T-helper 1 cell (primary cell): ENCODE measurements around the gene NELL1.

Source experiments
- DNase-seq, 5 donors: peaks; one replicate each; pipeline ENCODE4 v3.0.0-alpha.2; 2012 to 2020

Gene NELL1

DNA sequence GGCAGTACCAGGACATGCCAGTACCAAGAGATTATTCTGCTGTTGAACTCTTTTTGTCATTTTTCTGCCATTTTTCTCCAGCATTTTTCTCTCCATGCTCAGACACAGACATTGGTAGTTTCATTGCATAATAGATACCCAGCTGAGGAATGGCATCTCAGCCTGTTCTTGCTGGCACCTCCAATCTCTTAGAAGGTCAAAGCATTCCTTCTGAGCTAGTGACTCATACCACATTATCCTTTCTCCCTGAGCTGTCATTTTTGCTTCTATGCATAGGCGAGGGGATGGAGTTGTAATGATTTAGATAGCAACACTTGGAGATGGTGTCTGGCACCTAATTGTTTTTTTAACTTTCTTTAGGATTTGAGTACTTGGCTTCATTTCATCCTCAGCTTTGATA, 321.1 kb downstream of the NELL1 start:
- DNase-seq, result no peak

DNA sequence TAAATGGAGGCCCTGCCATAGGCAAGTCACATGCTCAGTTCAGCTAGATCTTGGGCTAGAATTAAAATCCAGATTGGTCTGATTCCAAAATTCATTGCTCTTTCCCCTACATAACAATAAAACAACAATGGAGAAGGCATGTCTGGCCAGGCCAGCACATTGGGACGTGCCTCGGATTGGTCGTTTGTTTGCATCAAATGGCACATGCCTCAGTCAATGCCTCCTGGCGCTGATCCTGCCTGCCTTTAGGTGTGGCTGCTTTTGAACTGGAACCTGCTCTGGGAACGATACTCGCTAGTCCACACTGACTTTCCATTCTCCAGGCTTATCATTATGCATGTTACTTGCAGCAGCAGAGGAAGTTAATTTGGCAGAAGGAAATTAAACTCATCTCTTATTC, 322.1 kb downstream of the NELL1 start:
- no peak for DNase-seq

DNA sequence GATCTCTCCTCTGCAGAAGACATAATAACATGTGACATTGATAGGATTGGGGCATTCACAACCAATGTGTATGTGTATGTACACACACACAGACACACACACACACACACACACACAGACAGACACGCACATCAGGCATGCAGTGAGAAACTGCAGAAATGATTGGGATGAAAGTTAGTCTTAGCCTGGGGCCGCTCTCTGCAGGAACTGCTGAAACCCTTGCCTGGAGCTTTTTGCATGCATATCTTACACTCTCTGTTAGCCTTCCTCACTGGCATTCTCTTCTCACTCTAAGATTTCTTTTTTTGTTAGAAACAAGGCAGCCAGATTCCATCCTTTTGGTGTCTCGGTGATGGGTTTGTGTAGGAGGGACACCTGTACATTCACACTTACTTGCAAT, 337.9 kb downstream of the NELL1 start:
- DNase-seq, result no peak

DNA sequence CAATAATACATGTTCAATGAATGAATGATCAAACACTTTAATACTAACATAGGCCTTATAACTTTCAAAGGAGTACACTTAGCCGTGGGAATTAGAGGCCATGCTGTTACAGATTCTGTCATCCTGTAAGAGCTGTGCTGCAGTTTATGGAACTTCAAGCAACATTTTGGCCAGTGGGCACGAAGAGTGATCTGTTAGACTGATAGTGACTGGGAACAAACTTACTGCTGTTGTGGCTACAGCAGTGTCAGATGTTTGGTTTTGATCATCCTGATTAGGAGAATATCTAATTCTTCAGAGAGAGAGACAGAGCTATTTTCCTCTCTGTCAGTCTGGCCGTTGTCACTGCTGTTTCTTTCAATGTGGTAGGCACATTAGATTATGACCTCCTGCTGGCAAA, 348.9 kb downstream of the NELL1 start:
- no peak for DNase-seq

DNA sequence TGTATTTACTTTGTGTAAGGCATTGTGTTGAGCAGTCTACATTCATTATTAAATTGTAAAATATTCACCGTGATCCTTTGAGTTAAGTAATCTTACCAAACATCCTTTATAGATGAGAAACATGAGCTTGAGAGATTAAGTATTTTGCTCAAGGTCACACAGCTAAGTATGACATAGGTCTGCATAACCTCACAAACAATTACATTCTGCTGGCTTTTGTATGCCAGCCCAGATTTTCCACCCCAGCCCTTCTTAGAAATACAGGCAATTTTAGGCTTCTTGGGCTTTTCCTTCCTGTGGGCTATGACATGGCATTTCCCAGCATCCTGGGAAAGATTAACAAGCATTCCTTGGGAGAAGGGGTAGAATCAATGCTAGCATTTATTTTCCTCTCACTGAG, 357.3 kb downstream of the NELL1 start:
- DNase-seq, result no peak

DNA sequence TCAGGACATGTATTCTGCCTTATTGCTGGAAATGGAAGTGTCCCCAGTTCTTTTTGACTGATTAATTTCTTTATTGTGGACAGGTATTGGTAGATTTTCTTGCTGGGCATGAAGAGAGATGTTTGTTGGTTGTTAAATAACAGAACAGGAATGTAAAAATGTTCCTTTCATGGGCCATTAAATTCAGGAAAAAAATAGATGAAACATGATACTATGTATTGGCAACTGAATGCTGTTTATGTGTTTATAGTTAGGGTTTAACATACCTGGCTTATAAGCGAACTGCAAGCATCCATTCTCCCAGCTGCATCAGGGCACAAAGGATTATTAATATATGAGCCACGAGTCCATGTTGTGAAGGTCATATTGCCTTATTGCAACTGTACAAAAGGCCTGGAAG, 368.5 kb downstream of the NELL1 start:
- no peak for DNase-seq

DNA sequence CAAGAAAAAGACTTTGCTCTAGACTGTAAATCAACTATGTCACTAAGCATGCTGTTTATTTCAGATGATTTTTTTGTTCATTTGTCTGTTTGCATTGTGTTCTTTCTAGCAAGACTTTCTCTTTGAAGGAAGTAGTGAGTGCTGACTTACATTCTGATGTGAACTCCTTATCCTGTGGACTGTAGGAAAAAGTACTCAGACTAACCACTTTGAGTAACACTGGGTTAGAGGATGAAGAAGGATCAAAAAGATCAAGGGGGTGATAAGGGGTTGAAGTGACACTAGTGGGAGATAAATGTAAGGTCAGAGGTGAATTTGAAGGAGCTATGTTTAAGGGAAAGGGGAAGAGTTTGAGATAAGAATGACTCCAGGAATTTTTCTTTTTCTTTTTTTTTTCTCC, 369.4 kb downstream of the NELL1 start:
- no peak for DNase-seq

DNA sequence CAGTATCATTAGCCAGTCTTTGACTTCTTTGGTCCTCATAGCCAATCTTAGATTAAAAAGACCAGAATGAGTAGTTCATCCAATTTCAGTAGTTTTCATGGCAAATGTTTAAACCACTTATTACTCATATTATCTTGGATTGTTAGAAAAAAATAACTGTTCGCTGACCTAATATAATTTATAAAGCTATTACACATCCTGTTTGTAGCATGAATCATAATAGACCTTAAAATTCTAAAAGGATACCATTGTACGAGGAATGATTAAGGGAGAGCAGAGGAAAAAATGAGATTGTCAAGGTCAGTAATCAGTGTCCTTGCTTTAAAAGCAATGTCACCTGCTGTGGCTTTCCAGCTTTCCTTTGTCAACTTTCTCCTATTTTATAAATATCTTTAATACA, 371.2 kb downstream of the NELL1 start:
- no peak for DNase-seq

DNA sequence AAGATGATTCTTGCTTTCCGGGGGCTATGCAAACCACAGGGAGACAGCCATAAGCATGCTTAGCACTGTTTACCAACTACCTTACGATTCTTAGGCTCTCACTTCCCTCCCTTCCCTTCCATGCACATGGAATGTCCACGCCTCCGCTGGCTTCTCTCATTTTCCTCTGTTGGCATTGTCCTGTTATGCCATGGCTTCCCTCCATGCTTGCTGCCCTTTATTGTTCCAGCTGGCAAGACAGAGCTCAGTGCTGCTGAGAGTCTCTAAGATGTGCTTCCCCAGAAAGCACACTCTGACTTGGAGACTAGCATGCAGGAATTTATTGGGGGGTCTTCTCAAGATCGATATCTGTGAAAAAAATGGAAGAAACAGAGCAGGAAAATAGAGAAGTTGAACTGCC, 379.2 kb downstream of the NELL1 start:
- no peak for DNase-seq

DNA sequence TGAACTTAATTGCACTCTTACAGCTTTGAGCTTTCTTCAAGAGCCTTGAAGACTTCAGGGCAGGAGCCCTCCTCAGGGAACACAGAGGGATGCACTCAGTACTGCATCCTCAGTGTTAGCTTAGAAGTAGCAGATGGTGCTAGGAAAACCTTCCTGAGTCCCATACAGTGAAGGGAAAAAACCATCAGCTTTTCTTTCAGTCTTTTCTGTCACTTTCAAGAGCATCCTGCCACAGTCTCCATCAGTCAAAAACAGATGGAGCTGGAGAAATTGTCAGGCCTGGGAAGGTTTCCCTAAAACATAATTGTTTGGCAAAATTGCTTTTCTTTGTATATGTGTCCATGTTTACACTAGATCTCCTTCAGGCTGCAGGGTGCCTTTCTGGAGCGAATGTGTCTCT, 384.1 kb downstream of the NELL1 start:
- DNase-seq, result no peak

DNA sequence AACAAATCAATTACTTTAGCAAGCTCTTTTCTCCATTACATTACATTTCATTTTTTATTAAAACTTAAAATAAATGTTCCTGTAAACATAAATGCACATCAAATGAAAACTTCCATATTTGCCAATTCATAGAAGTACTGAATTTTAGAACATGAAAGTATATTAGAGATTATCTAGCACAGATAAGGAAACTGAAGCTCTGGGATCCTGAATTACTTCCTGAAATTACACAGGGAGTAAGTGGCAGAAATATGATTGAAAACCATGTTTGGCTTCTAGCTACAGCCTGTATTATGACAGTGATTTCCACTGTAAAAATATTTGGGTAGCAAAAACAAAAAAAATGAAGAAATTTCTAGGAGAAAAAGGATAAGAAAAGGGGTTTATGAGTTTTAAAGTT, 387.3 kb downstream of the NELL1 start:
- DNase-seq, result no peak

DNA sequence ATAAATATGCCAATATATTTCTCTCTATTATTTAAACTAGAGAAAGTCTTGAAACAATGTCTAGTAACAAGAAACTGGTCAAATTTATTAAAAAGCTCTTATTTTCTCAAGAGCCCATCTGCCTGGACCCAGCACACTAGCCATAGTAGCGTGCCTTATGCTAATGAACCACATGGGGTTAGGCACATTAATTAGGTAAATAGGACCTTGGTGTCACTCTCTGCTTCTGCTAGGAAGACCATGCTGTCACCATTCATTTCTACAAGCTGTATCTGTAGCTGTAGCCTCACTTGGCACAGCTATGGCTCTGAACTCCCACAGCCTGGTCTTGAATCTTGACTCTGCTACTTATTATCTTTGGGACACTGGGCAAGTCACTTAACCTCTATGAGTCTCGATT, 390.5 kb downstream of the NELL1 start:
- DNase-seq, result no peak

DNA sequence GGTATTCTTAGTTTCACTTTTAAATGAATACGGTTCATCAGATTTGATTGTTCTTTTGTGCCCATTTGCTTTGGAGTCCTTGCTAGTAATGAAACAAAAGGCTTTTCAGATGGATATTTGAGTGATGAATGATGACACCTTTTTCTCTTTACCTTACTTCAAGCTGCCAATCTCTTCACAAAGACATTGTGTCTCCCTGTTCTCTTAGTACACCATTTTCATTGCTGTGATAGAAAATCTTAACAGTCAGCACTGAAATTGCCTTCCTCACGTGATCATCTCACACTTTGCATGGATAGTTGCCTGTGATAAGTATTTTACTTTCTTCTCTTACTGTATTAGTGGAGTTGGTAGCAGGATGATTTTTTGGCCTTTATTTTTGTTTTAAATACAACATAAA, 396.6 kb downstream of the NELL1 start:
- no peak for DNase-seq

DNA sequence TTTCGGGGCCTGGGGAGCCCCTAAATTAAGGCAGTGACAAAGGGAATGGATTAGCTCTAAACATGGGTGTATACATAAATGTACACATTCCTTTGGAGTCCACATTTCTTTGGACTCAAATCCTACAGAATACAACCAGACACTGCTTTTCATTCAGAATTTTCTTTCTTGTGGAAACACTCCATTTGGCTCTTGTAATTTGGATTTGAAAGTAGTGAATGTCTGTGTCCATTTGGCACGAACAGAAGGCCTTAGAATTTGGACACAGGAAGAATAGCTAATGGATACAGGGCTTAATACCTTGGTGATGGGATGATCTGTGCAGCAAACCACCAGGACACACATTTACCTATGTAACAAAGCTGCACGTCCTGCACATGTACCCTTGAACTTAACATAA, 399.5 kb downstream of the NELL1 start:
- DNase-seq, result no peak

DNA sequence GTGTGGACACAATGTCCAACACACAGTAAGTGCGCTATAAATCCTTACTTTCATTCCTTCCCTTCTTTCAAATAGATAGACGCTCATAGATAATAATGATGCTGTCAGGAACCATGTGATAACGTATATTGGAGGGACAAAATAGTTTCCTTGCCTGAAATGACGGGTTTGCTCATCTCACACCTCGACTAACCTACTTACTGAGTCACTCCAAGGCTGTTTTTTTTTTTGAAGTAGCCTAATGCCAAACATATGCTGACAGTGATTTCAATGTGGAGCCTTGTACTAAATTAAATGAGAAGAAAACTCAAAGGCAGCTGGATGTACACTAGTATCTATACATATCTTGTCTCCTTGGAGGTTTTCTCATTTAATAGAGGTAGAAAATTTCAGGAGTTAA, 400.5 kb downstream of the NELL1 start:
- DNase-seq, result no peak

DNA sequence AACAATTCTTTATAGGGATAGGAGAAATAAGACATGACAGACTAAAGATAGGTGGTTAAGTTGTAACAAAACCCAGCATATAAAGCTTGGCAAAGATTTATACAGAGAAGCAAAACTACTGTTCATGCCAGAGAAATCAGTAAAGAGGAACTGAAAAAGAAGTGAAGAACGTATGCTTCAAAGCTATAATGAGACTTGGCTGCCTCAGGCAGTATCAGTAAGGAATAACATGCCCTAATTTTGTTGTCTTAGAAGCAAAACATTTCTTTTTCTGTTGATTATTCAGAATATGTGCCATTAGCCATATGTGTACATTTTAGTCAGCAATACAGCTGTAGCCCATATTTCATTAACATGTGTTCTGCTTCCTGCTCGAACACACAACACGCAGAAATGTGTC, 403.2 kb downstream of the NELL1 start:
- no peak for DNase-seq

DNA sequence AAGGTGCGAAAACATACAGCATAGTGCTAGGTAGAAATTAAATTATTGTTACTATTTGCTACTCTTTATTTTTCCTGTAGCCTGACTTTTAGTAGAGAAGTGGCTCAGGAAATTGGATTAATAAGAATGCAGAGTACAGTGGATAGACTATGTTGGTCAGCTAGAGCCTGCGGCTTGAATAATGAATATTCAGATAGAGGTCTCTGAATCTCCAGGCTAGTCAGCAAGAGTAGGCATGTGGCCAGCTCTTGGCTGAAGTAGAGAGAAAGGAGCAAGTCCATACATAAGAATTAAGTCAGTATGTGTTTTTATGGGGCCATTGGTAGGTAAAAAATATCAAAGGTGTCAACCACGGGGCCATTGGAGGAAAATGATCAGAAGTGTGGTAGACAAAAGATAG, 413.5 kb downstream of the NELL1 start:
- no peak for DNase-seq

DNA sequence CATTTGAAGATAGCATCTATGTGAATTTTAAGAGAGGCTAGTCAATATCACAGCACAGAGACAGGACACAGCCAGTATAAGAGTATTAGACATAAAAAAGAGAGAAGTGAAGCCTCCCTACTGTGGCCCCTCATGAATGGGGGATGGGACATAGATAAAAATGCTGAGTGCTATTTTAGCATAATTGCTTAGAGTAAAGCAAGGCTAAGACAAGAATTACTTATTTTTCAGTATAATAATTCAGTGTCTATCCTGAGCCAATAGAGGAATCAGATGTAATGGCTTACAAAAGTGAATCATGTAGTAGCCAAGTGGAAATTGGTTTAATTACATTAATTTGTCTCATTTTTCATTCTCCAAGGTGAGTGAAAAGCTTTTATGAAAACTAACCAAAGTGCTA, 419.5 kb downstream of the NELL1 start:
- DNase-seq, result no peak

DNA sequence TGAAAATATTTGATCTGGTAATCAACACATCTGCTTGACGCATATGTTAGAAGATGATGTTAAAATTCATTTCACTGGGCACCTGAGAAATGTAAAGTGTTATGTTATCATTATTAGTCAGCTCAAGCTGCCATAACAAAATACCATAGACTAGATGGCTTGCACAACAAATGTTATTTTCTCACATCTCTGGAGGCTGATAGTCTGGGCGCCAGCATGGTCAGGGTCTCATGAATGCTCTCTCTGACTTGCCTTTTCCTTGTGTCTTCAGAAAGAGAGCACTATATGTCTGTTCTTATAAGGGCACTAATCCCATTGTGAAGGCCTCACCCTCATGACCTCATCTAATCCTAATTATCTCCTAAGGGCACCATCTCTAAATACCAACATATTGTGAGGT, 435.3 kb downstream of the NELL1 start:
- no peak for DNase-seq

DNA sequence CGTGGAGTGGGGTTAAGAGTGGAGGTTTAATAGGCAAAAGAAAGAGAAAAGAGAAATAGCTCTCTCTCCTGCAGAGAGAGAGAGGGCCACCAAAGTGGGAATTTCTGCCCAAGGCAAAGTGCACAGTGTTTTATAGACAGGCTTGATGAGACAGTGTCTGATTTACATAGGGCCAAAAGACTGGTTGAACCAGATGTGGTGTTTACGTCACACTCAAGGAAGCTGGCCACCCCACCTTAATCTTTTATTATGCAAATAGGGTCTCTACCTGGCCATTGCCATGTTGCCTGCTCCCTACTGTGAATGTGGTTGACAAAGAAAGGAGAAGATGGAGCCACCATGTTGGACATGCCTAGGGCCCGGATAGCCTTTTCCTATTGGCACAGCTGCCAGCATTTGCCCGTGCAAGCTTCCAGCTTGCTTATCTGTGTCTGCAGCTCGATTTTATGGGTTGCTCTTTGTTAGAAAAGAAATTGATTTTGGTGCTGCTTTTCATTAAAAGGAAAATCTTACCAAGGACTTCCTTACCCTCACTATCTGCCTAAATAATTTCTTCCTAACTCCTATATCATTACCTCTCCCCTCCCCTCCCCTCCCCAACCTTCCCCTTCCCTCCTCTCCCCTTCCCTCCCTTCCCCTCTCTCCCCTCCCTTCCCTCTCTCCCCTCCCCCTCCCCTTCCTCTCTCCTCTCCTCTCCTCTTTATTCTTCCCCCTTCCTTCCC, 436.0 kb downstream of the NELL1 start:
- no peak for DNase-seq

DNA sequence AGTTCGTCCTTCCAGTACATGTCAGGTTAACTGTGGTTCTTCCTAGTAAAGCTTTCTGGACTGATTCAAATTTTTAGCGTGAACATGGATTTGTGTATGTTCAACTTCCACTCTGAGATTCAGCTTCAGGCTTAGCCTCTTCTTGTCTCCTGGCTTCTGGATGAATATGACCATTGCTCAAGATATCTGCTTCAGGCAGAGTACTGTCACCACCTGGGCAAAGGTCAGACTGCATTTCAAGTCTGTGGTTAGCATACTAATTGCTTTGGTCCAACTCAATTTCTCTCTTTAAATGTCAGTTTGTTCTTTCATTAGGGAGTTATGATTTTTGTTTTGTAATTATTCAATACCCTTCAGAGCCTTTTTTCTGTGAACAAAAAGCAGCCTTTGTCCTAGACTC, 440.0 kb downstream of the NELL1 start:
- no peak for DNase-seq

DNA sequence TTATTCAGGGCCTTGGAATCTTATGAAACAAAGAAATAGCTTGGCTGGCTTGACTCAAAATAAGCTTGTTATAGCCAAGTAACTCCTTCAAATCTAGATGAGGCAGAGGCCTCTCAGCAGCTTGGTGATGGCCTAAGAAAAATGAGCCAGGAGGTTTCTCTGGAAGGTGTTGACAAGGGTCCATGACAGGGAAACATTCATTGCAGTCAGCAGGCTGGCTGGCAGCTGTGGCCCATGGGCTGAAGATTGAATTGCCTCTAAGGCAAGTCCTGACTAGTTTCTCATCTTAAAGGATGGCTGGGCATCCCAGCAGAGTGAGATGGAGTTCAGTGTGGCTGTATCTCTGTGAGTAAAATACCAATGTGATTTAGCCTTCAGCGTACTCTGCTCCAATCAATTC, 441.0 kb downstream of the NELL1 start:
- no peak for DNase-seq

DNA sequence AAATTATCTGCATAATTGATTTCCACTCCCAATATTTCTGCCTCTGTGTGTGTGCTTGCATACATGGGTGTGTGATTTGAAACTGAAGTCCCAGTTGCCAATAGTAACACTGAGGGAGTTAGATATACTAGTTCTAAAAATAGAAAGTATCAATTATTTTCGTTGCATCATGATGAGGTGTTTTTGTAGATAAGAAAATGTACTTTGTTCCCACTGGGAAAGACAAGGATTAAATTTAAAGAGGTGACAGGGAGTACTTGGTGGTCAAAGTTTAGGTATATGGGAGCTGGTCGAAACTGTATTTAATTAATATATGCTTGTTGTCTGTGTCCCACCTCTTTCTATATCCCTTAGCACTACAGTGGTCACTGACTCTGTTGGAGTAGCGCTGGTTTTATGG, 444.5 kb downstream of the NELL1 start:
- DNase-seq, result no peak

DNA sequence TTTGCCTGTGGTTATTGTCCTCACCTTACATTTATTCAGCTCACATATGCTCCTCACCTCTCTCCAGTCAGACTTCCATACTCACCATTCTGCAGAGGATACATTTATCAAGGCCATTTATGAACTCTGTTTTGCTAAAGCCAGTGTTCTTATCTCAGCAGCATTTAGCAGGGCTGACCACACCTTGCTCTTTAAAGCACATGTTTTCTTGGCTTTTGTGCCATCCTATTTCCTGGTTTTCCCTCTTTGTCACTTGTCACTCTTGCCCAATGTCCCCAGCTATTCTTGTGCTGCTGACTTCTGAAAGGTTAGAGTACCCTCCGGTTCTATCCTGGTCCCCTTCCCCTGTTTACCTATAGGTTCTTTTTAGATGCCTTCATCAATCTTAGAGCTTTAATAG, 446.6 kb downstream of the NELL1 start:
- DNase-seq, result no peak

DNA sequence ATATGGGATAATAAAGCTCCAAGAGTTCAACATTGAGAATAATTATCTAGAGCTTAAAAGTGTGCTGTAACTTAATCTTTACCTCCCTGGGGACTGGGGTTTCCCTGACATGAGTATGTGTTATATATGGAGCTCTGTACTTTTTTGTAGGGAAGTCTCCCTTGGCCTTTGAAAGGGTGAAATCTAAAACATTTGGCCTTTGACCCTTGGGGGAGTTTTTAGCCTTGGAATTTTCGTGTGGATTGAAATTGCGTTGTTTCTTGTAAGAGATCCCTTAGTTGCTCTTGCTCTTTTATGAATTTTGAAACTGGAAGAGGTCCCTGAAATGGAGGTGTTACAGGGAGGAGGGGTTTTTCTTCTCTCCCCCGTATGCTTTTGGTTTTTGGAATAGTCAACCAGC, 450.0 kb downstream of the NELL1 start:
- no peak for DNase-seq

DNA sequence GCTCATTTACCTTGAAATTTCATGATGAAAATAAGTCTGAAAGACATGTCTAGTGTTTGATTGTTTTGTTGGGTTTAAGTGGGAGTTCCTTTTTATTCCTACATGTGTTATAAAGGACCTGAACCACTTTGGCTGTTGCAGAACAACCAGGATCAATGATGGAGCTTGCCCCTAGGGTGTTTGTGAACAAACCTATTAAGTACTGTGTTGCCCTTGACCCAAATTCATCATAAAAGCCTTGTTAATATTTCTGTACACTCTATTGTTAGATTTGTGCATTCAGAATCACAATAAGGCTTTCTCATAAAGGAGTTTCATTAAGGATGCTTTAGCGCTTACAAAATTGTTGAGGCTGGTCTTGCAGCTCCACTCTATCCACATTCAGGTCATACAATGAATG, 452.6 kb downstream of the NELL1 start:
- DNase-seq, result no peak
